Activated CD8-positive, alpha-beta memory T cell treated with anti-CD3 and anti-CD28 coated beads, Interleukin-2, amount 10 ng/mL, durations not matched to agents 7 days and 5 days (primary cell): ENCODE results near the gene TNRC6A. TPM values are rescaled to one million over a fixed set of nuclear protein-coding genes. Genes with fewer than 3 reads are reported as not detected.

Experiments
- ATAC-seq: fragments of 150-1000 bp; cut with Tn5 transposase; one replicate; pipeline ENCODE4 v1.10.0; 2021; ENCODE audit warnings: moderate library complexity
- CTCF ChIA-PET: fragments of 350-600 bp; sonication (Branson Sonifier 250); formaldehyde crosslinking; loops from one replicate; lab custom pipeline; 2021; ENCODE audit warnings: antibody characterized with exemption; lab: Charles Lee
- DNase-seq: peaks from one replicate; pipeline ENCODE4 v3.0.0-alpha.2; 2020
- H3K27ac Mint-ChIP-seq: one replicate; pipeline ENCODE4 v1.8.0; 2021; ENCODE audit warnings: mild to moderate bottlenecking, mixed read lengths
- H3K27me3 Mint-ChIP-seq: one replicate; pipeline ENCODE4 v1.8.0; 2021; ENCODE audit warnings: mixed read lengths
- H3K36me3 Mint-ChIP-seq: one replicate; pipeline ENCODE4 v1.8.0; 2021; ENCODE audit warnings: mild to moderate bottlenecking, mixed read lengths
- H3K4me1 Mint-ChIP-seq: one replicate; pipeline ENCODE4 v1.8.0; 2021; ENCODE audit warnings: mixed read lengths
- H3K4me3 Mint-ChIP-seq: one replicate; pipeline ENCODE4 v1.8.0; 2021; ENCODE audit warnings: mild to moderate bottlenecking, moderate library complexity, mixed read lengths
- H3K9me3 Mint-ChIP-seq: one replicate; pipeline ENCODE4 v1.8.0; 2022; ENCODE audit warnings: low read depth, mixed read lengths
- total RNA-seq, 2 experiments: library from RNA; stranded (reverse); gene quantifications; one replicate each; pipeline ENCODE4 v1.2.3, GENCODE V29; 2021

The TNRC6A gene
- total RNA-seq, 2 experiments from 2014 or later = 38.9 to 39.6 TPM

- H3K9me3 Mint-ChIP-seq = no peaks in the 10 kb centered on the region
- no peaks in the 10 kb centered on the region for H3K27me3 Mint-ChIP-seq
- H3K36me3 Mint-ChIP-seq = peaks cover 7% of the 10 kb centered on the region
- CTCF ChIA-PET = no interaction called here
- H3K4me1 Mint-ChIP-seq = peaks cover 28% of the 10 kb centered on the region
- ATAC-seq = no peak
- no peak for DNase-seq
- no peak overlapping the region for H3K4me3 Mint-ChIP-seq
- no peak overlapping the region for H3K27ac Mint-ChIP-seq
Measured at GRCh38 chr16:24753000-24753399, 23.5 kb downstream of the TNRC6A start.

- Mint-ChIP-seq H3K9me3 (no peaks in the 10 kb centered on the region), H3K27ac (no peak overlapping the region), H3K36me3 (peaks cover 7% of the 10 kb centered on the region), H3K27me3 (no peaks in the 10 kb centered on the region), H3K4me3 (no peak overlapping the region), H3K4me1 (peaks cover 24% of the 10 kb centered on the region)
- ATAC-seq = no peak
- CTCF ChIA-PET = no interaction called here
- no peak for DNase-seq
Measured at GRCh38 chr16:24753437-24753836, 24.0 kb downstream of the TNRC6A start.

- peaks cover 7% of the 10 kb centered on the region for H3K36me3 Mint-ChIP-seq
- no peaks in the 10 kb centered on the region for H3K9me3 Mint-ChIP-seq
- CTCF ChIA-PET = interaction anchor here (0.7 kb wide), 1 partner anchor 9 kb away, joined by 4 read pairs; no protein-coding TSS in a partner anchor
- no peaks in the 10 kb centered on the region for H3K27me3 Mint-ChIP-seq
- DNase-seq (no peak), ATAC-seq (no peak)
- H3K4me3 Mint-ChIP-seq = no peak overlapping the region
- no peak overlapping the region for H3K27ac Mint-ChIP-seq
- H3K4me1 Mint-ChIP-seq = peaks cover 15% of the 10 kb centered on the region
Measured at GRCh38 chr16:24754543-24754942, 25.1 kb downstream of the TNRC6A start.

- Mint-ChIP-seq H3K36me3 (peaks cover 7% of the 10 kb centered on the region), H3K4me3 (no peak overlapping the region), H3K27ac (no peak overlapping the region), H3K4me1 (peaks cover 15% of the 10 kb centered on the region), H3K9me3 (no peaks in the 10 kb centered on the region), H3K27me3 (no peaks in the 10 kb centered on the region)
- ATAC-seq (no peak), DNase-seq (no peak)
- CTCF ChIA-PET = interaction anchor here (0.7 kb wide), 1 partner anchor 10 kb away, joined by 4 read pairs; no protein-coding TSS in a partner anchor
Measured at GRCh38 chr16:24755201-24755874, 25.9 kb downstream of the TNRC6A start.

- CTCF ChIA-PET = interaction anchor here (1.2 kb wide), 1 partner anchor 9 kb away, joined by 6 read pairs; no protein-coding TSS in a partner anchor
- Mint-ChIP-seq H3K4me3 (no peak overlapping the region), H3K27ac (no peak overlapping the region)
Measured at GRCh38 chr16:24758373-24758772, 28.9 kb downstream of the TNRC6A start.

GRCh38 chr16:24759006-24759405, 29.6 kb downstream of the TNRC6A start:
- DNase-seq (no peak), ATAC-seq (no peak)
- no peak overlapping the region for H3K4me3 Mint-ChIP-seq
- no peaks in the 10 kb centered on the region for H3K4me1 Mint-ChIP-seq
- CTCF ChIA-PET = interaction anchor here (1.2 kb wide), 1 partner anchor 8 kb away, joined by 6 read pairs; no protein-coding TSS in a partner anchor
- H3K27ac Mint-ChIP-seq = no peak overlapping the region
- H3K27me3 Mint-ChIP-seq = no peaks in the 10 kb centered on the region
- no peaks in the 10 kb centered on the region for H3K9me3 Mint-ChIP-seq
- H3K36me3 Mint-ChIP-seq = peaks cover 11% of the 10 kb centered on the region

More at GRCh38 chr16:24758373-24758772, 28.9 kb downstream of the TNRC6A start:
- DNase-seq (no peak), ATAC-seq (no peak)
- no peaks in the 10 kb centered on the region for H3K9me3 Mint-ChIP-seq
- H3K4me1 Mint-ChIP-seq = peaks cover under 1% of the 10 kb centered on the region
- no peaks in the 10 kb centered on the region for H3K27me3 Mint-ChIP-seq
- H3K36me3 Mint-ChIP-seq = peaks cover 8% of the 10 kb centered on the region

GRCh38 chr16:24761526-24761925, 32.1 kb downstream of the TNRC6A start:
- Mint-ChIP-seq H3K36me3 (peaks cover 12% of the 10 kb centered on the region), H3K27ac (no peak overlapping the region), H3K4me3 (no peak overlapping the region), H3K27me3 (no peaks in the 10 kb centered on the region), H3K4me1 (no peaks in the 10 kb centered on the region), H3K9me3 (no peaks in the 10 kb centered on the region)
- DNase-seq = no peak
- CTCF ChIA-PET = interaction anchor here (0.6 kb wide), 1 partner anchor 420 kb away, joined by 3 read pairs; no protein-coding TSS in a partner anchor
- ATAC-seq = no peak

GRCh38 chr16:24764916-24765315, 35.5 kb downstream of the TNRC6A start:
- Mint-ChIP-seq H3K4me1 (peaks cover 5% of the 10 kb centered on the region), H3K27me3 (no peaks in the 10 kb centered on the region), H3K9me3 (no peaks in the 10 kb centered on the region), H3K27ac (no peak overlapping the region), H3K36me3 (peaks cover 21% of the 10 kb centered on the region), H3K4me3 (no peak overlapping the region)
- CTCF ChIA-PET = no interaction called here
- ATAC-seq (no peak), DNase-seq (no peak)

- no peak for ATAC-seq
- H3K4me3 Mint-ChIP-seq = no peak overlapping the region
- peaks cover 15% of the 10 kb centered on the region for H3K4me1 Mint-ChIP-seq
- no peaks in the 10 kb centered on the region for H3K27me3 Mint-ChIP-seq
- peaks cover 20% of the 10 kb centered on the region for H3K36me3 Mint-ChIP-seq
- H3K27ac Mint-ChIP-seq = no peak overlapping the region
- H3K9me3 Mint-ChIP-seq = no peaks in the 10 kb centered on the region
- CTCF ChIA-PET = no interaction called here
- DNase-seq = no peak
Measured at GRCh38 chr16:24766057-24766456, 36.6 kb downstream of the TNRC6A start.

GRCh38 chr16:24769806-24770205, 40.4 kb downstream of the TNRC6A start:
- CTCF ChIA-PET = no interaction called here
- Mint-ChIP-seq H3K4me3 (no peak overlapping the region), H3K27ac (no peak overlapping the region), H3K9me3 (no peaks in the 10 kb centered on the region), H3K27me3 (no peaks in the 10 kb centered on the region), H3K36me3 (peaks cover 20% of the 10 kb centered on the region), H3K4me1 (peaks cover 27% of the 10 kb centered on the region)
- DNase-seq (no peak), ATAC-seq (no peak)

GRCh38 chr16:24771132-24771778, 41.8 kb downstream of the TNRC6A start:
- Mint-ChIP-seq H3K36me3 (peaks cover 24% of the 10 kb centered on the region), H3K27me3 (no peaks in the 10 kb centered on the region), H3K9me3 (no peaks in the 10 kb centered on the region), H3K27ac (no peak overlapping the region), H3K4me3 (no peak overlapping the region), H3K4me1 (peaks cover 31% of the 10 kb centered on the region)
- ATAC-seq (peak; percentile 49), DNase-seq (peak; percentile 47)
- CTCF ChIA-PET = no interaction called here

- H3K27me3 Mint-ChIP-seq = no peaks in the 10 kb centered on the region
- peaks cover 23% of the 10 kb centered on the region for H3K36me3 Mint-ChIP-seq
- H3K9me3 Mint-ChIP-seq = no peaks in the 10 kb centered on the region
- CTCF ChIA-PET = no interaction called here
- DNase-seq = no peak
- peaks cover 35% of the 10 kb centered on the region for H3K4me1 Mint-ChIP-seq
- H3K27ac Mint-ChIP-seq = no peak overlapping the region
- H3K4me3 Mint-ChIP-seq = no peak overlapping the region
- no peak for ATAC-seq
Measured at GRCh38 chr16:24771779-24772157, 42.3 kb downstream of the TNRC6A start.

- ATAC-seq (no peak), DNase-seq (no peak)
- no peak overlapping the region for H3K27ac Mint-ChIP-seq
- CTCF ChIA-PET = no interaction called here
- H3K27me3 Mint-ChIP-seq = no peaks in the 10 kb centered on the region
- peaks cover 28% of the 10 kb centered on the region for H3K36me3 Mint-ChIP-seq
- no peak overlapping the region for H3K4me3 Mint-ChIP-seq
- H3K9me3 Mint-ChIP-seq = no peaks in the 10 kb centered on the region
- H3K4me1 Mint-ChIP-seq = peaks cover 35% of the 10 kb centered on the region
Measured at GRCh38 chr16:24773771-24774427, 44.4 kb downstream of the TNRC6A start.
